H1 (cell line): ENCODE data around the gene KRT9.

Experiments
- JUND ChIP-seq: IDR thresholded peaks from 2 replicates; pipeline ENCODE4 v1.6.1; 2011; ENCODE audit warnings: mild to moderate bottlenecking, improper control_type of control experiment, low read length
- POLR2A ChIP-seq, 2 experiments: IDR thresholded peaks; 1 replicate in 1 of 2; 2 replicates in 1 of 2; pipeline ENCODE4 v1.6.1; 2011; ENCODE audit warnings: low read depth in 2 of 2, low read length in 2 of 2, mild to moderate bottlenecking in 2 of 2; ENCODE audit errors: control extremely low read depth in 1 of 2
- RFX5 ChIP-seq: IDR thresholded peaks from 2 replicates; pipeline ENCODE4 v1.6.1; 2011; ENCODE audit warnings: low read depth, low read length, improper control_type of control experiment, borderline replicate concordance
- USF2 ChIP-seq: IDR thresholded peaks from 2 replicates; pipeline ENCODE4 v1.6.1; 2011; ENCODE audit warnings: low read length, improper control_type of control experiment

GRCh38 chr17:41585301-41586056, 13.6 kb upstream of the KRT9 start:
- TF ChIP-seq RFX5 (no peak), POLR2A (IDR thresholded peaks at IDR 0.05; ENCODE audit: control extremely low read depth in 1 of 2, low read depth in 2 of 2, low read length in 2 of 2) (no peak), JUND (no peak), USF2 (no peak)
